Osteoblast (primary cell): ENCODE results near the gene HSP90AA1. TPM values are rescaled to one million over a fixed set of nuclear protein-coding genes. Genes with fewer than 3 reads are reported as not detected.
"Not testable (repeated sequence)": the region's sequence is repeated elsewhere in the genome, so short reads cannot be mapped to it uniquely, and the experiment has no call there.

Experiments
- DNase-seq: peaks from one replicate; pipeline ENCODE4 v3.0.0; 2011; ENCODE audit warnings: low spot score, mixed read lengths; ENCODE audit not compliant: insufficient read length; ENCODE audit errors: missing footprints
- H2AFZ ChIP-seq: 2 replicates; pipeline ENCODE4 v1.6.0; 2011; ENCODE audit warnings: mild to moderate bottlenecking, low read length
- H3K27ac ChIP-seq: 2 replicates; pipeline ENCODE4 v1.5.1; 2011; ENCODE audit warnings: mild to moderate bottlenecking, low read depth, low read length, moderate library complexity
- H3K27me3 ChIP-seq: 2 replicates; pipeline ENCODE4 v1.6.0; 2012; ENCODE audit warnings: mild to moderate bottlenecking, control low read depth, inconsistent platforms, low read length, moderate library complexity; ENCODE audit not compliant: insufficient read depth
- H3K36me3 ChIP-seq: 2 replicates; pipeline ENCODE4 v1.5.1; 2011; ENCODE audit warnings: mild to moderate bottlenecking, low read length, control low read depth, moderate library complexity; ENCODE audit not compliant: insufficient read depth
- H3K4me1 ChIP-seq: 2 replicates; pipeline ENCODE4 v1.5.1; 2011; ENCODE audit warnings: mild to moderate bottlenecking, low read length, control low read depth, moderate library complexity; ENCODE audit not compliant: insufficient read depth
- H3K4me2 ChIP-seq: 2 replicates; pipeline ENCODE4 v1.6.0; 2011; ENCODE audit warnings: mild to moderate bottlenecking, low read length; ENCODE audit not compliant: insufficient read depth
- H3K4me3 ChIP-seq: fragments of 200-600 bp; sonication (generic); 3 replicates; pipeline ENCODE4 v1.5.1; 2012; ENCODE audit warnings: mild to moderate bottlenecking, low read length, inconsistent platforms; ENCODE audit not compliant: insufficient read depth
- H3K79me2 ChIP-seq: 2 replicates; pipeline ENCODE4 v1.6.0; 2012; ENCODE audit warnings: mild to moderate bottlenecking, low read length, control low read depth, inconsistent platforms; ENCODE audit not compliant: insufficient read depth
- H3K9me3 ChIP-seq: 2 replicates; pipeline ENCODE4 v1.5.1; 2011; ENCODE audit warnings: low read depth, low read length, control low read depth
- H4K20me1 ChIP-seq: 2 replicates; pipeline ENCODE4 v1.6.0; 2012; ENCODE audit warnings: mild to moderate bottlenecking, low read length, control low read depth; ENCODE audit not compliant: insufficient read depth
- total RNA-seq: library from RNA; depleted of rRNA; stranded (reverse); fragments of >200 nt; gene quantifications from 2 replicates; pipeline ENCODE4 v1.2.3, GENCODE V29; 2012
- TF ChIP-seq, protein P1 (sequence below): IDR thresholded peaks from 2 replicates; pipeline ENCODE4 v1.5.1; 2011; ENCODE audit warnings: mild to moderate bottlenecking, low read depth, low read length, moderate library complexity; ENCODE audit errors: extremely low read depth

Gene HSP90AA1
- total RNA-seq, 1 donor, result 193 TPM

DNA sequence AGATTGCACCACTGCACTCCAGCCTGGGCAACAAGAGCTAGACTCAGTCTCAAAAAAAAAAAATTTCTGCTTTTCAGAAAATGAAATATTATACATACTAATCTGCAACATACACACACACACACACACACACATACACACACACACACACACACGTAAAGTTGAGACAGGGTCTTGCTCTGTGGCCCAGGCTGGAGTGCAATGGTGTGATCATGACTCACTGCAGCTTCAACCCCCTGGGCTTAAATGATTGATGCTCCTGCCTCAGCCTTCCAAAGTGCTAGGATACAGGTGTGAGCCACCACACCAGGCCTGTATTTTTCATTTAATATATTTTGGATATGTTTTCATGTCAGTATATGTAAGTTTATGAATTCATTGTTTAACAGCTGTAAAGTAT is 34.0 kb upstream of the HSP90AA1 start:
- H4K20me1 ChIP-seq, result no peaks in the 10 kb centered on the region
- H3K27me3 ChIP-seq, result no peaks in the 10 kb centered on the region
- H3K4me3 ChIP-seq, result no peak overlapping the region
- no peaks in the 10 kb centered on the region for H3K9me3 ChIP-seq
- no peaks in the 10 kb centered on the region for H3K79me2 ChIP-seq
- no peak overlapping the region for H2AFZ ChIP-seq
- H3K4me2 ChIP-seq, result no peak overlapping the region
- no peak for DNase-seq
- no peaks in the 10 kb centered on the region for H3K36me3 ChIP-seq
- no peak overlapping the region for H3K27ac ChIP-seq
- no peaks in the 10 kb centered on the region for H3K4me1 ChIP-seq
- TF ChIP-seq, protein P1, sequence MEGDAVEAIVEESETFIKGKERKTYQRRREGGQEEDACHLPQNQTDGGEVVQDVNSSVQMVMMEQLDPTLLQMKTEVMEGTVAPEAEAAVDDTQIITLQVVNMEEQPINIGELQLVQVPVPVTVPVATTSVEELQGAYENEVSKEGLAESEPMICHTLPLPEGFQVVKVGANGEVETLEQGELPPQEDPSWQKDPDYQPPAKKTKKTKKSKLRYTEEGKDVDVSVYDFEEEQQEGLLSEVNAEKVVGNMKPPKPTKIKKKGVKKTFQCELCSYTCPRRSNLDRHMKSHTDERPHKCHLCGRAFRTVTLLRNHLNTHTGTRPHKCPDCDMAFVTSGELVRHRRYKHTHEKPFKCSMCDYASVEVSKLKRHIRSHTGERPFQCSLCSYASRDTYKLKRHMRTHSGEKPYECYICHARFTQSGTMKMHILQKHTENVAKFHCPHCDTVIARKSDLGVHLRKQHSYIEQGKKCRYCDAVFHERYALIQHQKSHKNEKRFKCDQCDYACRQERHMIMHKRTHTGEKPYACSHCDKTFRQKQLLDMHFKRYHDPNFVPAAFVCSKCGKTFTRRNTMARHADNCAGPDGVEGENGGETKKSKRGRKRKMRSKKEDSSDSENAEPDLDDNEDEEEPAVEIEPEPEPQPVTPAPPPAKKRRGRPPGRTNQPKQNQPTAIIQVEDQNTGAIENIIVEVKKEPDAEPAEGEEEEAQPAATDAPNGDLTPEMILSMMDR, result no peak

DNA sequence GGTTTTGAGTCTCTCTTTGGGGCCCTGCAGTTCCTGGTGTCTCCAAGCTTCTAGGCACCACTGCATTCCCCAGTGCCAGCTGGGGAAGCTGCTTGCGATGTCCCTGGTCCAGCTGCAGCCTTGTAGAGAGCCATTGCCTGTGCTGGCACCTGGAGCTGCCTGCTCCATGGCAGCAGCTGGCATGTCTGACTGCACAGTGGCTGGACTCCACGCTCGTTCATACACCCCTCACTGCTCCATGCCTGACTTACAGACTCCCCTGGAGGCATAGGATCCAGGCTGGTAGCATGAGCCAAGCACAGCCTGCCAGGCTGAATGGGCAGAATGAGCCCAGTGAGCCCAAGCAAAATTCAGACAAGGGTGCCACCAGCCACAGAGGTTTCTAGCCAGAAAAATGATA is 31.0 kb upstream of the HSP90AA1 start:
- Histone ChIP-seq H3K27ac (no peak overlapping the region), H3K4me1 (no peaks in the 10 kb centered on the region), H3K27me3 (no peaks in the 10 kb centered on the region), H3K4me2 (no peak overlapping the region), H3K9me3 (no peaks in the 10 kb centered on the region), H2AFZ (no peak overlapping the region), H3K4me3 (no peak overlapping the region), H3K36me3 (no peaks in the 10 kb centered on the region), H4K20me1 (no peaks in the 10 kb centered on the region), H3K79me2 (no peaks in the 10 kb centered on the region)
- TF ChIP-seq, protein P1, result no peak
- no peak for DNase-seq

DNA sequence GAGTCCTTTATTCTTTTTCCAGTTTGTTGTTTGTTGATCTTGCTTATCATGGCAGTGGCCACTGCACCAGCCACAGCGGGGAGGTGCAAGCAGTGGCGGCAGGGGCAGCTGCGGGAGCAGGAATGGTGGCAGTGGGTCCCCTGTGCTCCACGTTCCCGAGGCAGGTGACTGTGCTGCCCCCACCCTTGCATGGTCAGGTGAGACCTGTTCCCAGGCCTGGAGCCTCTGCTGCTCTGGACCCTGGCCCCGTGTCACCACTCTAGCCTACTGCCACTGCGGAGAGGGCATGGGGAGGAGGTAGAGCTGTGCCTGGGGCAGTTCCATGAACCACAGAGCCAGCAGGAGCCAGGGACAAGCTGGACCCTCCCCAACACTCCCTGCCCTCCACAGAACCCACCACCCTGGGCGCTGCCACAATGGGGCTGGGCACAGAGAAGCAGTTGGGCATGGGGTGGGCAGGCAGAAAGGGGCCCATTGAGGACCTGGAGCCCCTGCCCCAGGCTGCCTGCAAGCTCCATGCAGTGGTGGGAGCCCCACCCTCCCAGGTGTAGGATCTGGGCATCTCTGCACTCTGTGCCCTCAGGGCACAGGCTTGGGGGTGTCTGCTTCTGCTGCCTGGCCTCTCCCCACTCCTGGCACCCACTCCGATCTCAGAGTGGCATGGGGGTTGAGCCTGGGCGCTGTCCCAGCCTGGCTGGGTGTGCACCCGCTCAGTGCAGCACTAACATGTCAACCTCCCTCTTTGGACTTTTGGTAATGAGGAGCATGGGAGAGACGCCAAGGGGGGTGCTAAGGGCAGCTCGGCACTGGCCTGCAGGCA is 29.7 kb upstream of the HSP90AA1 start:
- TF ChIP-seq, protein P1, result no peak
- Histone ChIP-seq H3K27ac (no peak overlapping the region), H3K4me2 (no peak overlapping the region), H3K36me3 (no peaks in the 10 kb centered on the region), H2AFZ (no peak overlapping the region), H4K20me1 (no peaks in the 10 kb centered on the region), H3K4me3 (no peak overlapping the region), H3K9me3 (no peaks in the 10 kb centered on the region), H3K27me3 (no peaks in the 10 kb centered on the region), H3K4me1 (no peaks in the 10 kb centered on the region), H3K79me2 (no peaks in the 10 kb centered on the region)
- DNase-seq, result no peak

DNA sequence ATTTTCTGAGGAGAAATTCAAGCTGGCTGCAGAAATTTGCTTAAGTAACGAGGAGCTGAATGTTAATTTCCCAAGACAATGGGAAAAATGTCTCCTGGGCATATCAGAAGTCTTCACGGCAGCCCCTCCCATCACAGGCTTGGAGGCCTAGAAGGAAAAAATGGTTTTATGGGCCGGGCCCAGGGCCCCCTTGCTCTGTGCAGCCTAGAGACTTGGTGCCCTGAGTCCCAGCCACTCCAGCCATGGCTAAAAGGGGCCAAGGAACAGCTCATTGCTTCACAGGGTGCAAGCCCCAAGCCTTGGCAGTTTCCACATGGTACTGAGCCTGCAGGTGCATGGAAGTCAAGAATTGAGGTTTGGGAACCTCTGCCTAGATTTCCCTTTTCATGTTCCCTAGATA is 24.3 kb upstream of the HSP90AA1 start:
- TF ChIP-seq, protein P1, result no peak
- Histone ChIP-seq H3K27ac (no peak overlapping the region), H3K4me3 (no peak overlapping the region), H3K36me3 (no peaks in the 10 kb centered on the region), H3K4me1 (no peaks in the 10 kb centered on the region), H2AFZ (no peak overlapping the region), H4K20me1 (no peaks in the 10 kb centered on the region), H3K27me3 (no peaks in the 10 kb centered on the region), H3K4me2 (no peak overlapping the region), H3K79me2 (no peaks in the 10 kb centered on the region), H3K9me3 (no peaks in the 10 kb centered on the region)
- no peak for DNase-seq

DNA sequence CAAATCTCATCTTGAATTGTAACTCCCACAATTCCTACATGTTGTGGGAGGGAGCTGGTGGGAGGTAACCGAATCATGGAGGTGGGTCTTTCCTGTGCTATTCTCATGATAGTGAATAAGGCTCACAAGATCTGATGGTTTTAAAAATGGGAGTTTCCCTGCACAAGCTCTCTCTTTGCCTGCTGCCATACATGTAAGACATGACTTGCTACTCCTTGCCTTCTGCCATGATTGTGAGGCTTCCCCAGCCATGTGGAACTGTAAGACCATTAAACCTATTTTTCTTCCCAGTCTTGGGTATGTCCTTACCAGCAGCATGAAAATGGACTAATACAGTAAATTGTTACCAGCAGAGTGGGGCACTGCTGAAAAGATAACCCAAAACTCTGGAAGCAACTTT is 22.5 kb upstream of the HSP90AA1 start:
- DNase-seq, H3K4me2 ChIP-seq, H4K20me1 ChIP-seq, H3K4me3 ChIP-seq, H3K79me2 ChIP-seq, H3K9me3 ChIP-seq, H3K27ac ChIP-seq, H3K27me3 ChIP-seq, H3K4me1 ChIP-seq, H3K36me3 ChIP-seq, H2AFZ ChIP-seq: not testable (repeated sequence)
